Activated CD4-positive, alpha-beta T cell treated with anti-CD3 and anti-CD28 coated beads, Interleukin-2, amount 50 U/mL, for 4 hours (primary cell): ENCODE results near the gene UHRF1.

ENCODE experiments used
- DNase-seq, 2 experiments: peaks; one replicate each; pipeline ENCODE4 v3.0.0-alpha.2; 2020

UHRF1 gene

GRCh38 chr19:4993683-4994082, 84.4 kb downstream of the UHRF1 start:
- no peak for DNase-seq

DNA sequence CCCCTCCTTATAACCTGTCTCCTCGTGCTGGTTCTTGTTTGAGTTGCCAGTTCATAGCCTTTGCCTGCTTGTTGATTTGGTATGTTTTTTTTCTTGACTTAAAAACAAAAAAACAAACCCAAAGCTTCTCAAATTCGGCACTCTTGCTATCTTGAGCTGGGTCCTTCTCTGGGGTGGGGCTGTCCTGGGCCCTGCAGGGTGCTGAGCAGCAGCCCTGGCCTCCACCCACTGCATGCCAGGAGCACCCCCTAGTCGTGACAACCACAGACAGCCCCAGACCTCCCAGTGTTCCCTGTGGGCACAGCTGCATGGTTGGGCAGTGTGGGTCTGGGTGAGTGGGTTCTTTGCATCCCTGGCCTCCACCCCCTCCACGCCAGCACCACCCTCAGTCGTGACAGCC, 87.4 kb downstream of the UHRF1 start:
- DNase-seq: no peak

DNA sequence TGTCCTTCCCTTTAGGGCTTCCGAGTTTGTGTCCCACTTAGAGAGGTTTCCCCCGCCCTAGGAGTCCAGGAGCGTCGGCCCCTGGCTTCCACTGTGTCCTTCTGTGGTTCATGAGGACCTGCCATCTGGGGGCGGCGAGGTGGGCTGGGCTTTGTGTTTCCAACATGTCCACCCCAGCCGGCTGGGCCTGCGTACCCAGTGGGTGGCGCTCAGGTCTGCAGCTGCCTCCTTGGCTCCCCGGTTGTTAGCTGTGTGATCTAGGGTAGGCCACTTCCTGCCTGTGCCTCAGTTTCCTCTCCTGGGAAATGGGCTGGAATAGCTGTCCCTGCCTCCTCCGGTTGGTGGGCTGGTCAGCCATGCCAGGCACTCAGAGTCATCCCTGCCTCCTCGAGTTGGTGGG, 88.0 kb downstream of the UHRF1 start:
- DNase-seq: no peak

GRCh38 chr19:5000120-5000611, 90.9 kb downstream of the UHRF1 start:
- no peak for DNase-seq

GRCh38 chr19:5001615-5002014, 92.3 kb downstream of the UHRF1 start:
- peak; percentile 11 to 21 for DNase-seq

- no peak for DNase-seq
Observed at GRCh38 chr19:5002143-5002542, 92.8 kb downstream of the UHRF1 start.

DNA sequence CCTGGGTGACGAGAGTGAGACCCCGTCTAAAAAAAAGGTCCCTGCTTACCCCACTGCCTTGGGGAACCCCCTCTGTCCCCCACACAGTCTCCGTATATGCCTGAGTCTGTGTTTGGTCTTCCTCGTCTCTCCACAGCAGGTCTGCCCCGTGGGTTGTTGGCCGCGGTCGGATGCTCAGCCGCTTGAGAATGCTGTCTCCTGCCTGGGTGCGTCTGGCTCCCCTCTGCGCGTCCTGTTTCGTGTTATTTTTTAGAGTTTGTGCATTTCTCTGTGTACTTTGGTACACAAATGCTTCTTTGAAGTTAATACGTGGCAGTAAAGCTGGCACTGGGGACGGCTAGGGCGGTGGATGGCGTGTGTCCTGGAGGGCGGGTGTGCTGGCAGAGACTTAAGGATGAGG, 94.5 kb downstream of the UHRF1 start:
- no peak for DNase-seq

DNA sequence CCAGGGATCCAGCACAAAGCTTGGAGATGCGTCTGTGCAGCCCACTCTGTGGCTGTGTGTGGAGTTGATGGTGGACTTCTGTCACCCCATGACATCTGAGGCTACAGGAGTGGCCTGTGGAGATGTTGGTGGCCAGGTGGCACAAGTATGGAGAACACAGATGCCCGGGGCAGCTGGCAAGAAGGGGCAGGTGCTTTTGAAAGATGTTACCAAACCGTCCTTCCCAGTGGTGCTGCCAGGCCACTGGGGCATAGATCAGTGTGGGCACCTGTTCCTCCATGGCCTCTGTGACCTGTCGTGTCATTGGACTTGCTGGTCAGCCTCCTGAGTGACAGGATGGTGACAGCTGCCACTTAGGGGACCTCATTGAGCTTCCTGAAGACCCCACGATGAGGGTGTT, 95.8 kb downstream of the UHRF1 start:
- no peak for DNase-seq

- DNase-seq: no peak
Observed at GRCh38 chr19:5006201-5006600, 96.9 kb downstream of the UHRF1 start.

DNA sequence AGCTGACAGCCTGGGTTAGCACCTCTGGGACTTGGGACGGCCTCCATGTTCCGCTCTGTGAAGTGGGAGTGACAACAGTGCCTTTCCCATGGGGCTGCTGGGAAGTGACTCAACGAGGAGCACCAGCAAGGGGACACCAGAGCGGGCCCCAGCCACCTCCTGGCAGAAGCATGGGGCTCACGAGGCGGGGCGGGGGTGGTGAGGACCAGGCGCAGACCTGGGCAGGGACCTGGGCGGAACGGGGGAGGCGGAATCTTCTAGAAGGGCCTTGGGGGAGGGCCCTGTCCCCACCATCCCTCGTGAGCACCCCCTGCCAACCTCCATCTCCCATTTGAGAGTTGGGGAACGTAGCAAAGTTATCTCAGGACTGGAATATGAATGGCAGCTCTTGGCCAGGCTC, 97.5 kb downstream of the UHRF1 start:
- DNase-seq: no peak
